ENCODE results near the gene CCDC60.
A peak's percentile ranks its signal among the peaks of the same experiment; 100 is the strongest.

CCDC60 gene

DNA sequence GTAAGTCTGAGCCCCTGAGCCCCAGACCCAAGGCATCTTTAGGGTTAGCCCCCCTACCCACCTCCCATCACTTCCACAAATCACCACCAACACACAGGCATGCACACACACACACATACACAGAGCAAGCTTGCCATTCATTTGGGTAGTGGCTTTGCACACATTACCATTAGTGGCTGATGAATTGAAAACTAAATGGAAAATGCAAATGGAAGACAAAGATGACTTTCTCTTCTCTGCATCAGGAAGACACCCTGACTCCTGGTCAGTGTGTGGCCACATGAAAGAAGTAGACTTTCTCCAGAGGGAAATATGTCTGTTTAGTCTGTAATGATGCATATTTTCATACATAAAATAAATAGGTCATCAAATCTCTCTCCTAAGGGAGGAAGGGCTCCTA, 55.2 kb downstream of the CCDC60 start:
- DNase-seq, result no peak

DNA sequence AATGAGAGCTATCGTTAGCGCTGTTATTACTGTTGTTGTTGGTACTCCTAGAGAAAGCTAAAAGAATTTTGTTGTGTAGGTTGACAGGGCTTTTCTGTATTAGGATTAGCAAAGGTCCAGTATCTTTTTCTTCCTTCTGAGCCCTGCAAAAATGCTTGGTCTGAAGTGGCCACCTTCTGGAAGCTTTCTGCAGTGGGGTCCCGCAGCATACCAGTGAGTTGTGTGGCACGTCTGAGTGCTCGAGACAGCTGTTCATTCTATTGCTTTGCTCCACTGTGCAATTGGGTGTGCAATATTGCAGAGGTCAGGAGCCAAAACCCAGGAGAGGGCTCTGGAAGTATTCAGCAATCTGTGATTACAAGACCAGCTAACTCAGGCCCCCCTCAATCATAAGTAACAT, 57.1 kb downstream of the CCDC60 start:
- no peak for DNase-seq

DNA sequence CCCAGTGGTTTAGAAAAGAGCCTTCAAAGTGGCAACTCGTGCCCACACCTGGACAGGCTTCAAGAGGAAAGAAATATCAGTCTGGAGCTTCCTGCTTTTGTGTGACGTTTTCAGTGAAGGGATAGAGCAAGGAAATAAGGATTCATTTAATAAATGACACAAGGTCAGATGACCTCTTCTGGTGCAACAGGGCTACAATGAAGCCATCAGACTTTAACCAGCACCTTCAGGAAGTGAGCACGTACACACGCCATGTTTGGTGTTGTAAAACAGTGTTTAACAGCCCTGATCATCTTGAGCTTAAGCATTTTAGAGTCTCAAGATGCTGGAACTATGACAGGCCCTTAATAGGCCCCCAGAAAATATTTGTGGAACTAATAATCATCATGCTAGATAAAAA, 59.1 kb downstream of the CCDC60 start:
- no peak for DNase-seq

DNA sequence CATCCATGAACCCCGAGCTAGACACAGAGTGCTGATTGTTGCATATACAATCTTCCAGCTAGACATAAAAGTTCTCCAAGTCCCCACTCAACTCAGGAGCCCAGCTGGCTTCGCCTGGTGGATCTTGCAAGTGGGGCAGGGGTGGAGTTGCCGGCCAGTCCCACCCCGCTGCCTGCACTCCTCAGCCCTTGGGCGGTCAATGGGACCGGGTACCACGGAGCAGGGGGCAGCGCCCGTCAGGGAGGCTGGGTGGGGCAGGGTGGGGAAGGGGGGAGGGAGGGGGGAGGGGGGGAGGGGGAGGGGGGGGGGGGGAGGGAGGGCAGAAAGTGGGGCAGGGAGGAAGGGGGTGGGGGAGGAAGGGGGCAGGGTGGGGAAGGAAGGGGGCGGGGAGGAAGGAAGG, 63.0 kb downstream of the CCDC60 start:
- DNase-seq, result no peak

DNA sequence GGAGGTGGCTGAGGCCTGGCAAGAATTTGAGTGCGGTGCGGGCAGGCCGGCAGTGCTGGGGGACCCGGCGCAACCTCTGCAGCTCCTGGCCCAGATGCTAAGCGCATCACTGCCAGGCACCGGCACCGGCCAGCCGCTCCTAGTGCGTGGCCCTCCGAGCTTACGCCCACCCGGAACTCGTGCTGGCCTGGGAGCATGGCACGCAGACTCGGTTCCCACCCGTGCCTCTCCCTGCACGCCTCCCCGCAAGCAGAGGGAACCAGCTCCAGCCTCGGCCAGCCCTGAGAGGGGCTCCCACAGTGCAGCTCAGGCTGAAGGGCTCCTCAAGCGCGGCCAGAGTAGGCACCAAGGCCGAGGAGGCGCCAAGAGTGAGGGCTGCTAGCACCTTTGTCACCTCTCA, 63.7 kb downstream of the CCDC60 start:
- DNase-seq, result no peak

DNA sequence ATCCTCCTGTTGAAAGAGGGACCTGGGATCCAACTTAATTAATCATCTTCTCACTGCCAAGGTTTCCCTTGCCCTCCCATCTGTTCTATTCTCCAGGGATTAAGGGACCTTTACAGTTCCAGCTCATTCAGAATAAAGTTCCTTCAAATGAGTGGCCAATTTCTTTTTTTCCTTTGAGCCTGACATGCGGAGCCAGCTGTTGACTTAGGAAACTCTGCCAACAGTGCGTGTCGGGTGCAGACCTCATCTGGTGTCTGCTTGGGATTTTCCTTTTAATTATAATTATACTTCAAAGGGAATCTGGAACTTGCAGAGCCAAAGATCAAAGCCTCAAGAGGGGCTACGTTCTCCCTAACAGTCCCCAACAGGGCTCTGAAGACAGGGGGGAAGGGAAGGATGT, 64.8 kb downstream of the CCDC60 start:
- no peak for DNase-seq

DNA sequence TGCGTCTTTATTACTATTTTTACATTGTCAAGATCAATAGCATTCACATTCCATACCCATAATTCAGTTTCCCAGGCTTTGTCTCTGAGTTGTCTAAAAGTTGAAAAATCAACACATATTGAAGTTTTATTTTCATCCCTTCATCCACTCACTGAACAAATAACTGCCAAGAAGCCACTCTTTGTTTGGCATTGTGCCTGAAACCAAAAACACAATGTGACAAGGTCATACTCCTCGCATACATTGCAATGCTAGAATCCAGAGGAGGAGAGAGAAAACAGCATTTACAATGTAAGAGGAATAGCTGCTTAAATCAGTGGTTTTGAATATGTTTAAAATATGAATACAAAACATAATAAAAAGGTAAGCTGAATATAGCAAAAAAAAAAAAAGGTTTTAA, 71.8 kb downstream of the CCDC60 start:
- no peak for DNase-seq

DNA sequence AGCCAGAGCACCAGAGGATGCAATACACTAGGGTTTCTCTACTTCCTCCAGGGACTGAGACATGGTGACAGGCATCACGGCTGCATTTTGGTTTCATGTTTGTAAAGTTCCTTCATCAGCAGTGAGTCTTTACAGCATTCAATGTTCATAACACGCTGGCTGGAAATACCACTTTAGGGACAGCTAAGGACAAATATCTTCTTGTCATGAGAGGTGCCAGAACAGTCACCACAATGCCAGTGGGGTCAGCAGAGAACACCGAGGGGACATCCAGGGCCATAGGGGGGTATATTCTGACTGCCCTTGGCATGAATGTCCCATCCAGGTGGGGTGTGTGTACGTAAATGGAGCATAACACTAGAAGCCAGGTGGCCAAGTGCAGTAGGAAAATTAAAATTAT, 72.3 kb downstream of the CCDC60 start:
- DNase-seq, result no peak

DNA sequence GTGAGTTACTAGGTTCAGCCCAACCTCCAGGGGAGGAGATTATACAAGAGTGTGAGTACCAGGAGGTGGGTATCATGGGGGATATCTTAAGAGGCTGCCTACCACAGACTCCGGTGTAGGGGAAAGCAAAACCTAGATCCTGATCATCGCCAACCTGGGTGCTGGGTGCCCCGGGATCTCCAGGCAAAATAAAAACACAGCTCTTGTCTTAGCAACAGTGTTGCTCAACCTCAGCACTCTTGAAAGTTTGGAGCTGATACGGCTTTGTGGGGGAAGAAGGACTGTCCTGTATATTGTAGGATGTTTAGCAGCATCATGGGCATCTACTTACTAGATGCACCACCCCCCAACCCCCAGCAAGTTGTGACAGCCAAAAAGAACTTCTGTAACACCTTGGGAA, 74.5 kb downstream of the CCDC60 start:
- DNase-seq, result no peak

DNA sequence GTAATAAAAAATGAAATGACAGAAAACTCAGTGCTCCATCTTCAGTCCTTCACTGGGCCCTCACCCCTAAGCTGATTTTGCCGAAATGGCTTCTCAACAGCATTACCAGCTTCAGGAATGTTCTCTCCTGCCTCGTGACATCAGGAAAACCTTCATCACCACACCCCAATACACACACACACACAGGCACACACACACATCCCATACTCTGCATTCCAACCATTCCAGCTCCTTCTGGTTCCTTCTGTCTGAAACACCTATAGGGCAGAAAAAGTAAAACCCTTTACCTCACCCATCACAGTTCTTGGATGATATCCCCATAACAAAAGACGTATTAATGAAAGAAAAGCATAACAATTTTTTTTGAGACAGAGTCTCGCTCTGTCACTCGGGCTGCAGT, 75.9 kb downstream of the CCDC60 start:
- DNase-seq, result no peak

DNA sequence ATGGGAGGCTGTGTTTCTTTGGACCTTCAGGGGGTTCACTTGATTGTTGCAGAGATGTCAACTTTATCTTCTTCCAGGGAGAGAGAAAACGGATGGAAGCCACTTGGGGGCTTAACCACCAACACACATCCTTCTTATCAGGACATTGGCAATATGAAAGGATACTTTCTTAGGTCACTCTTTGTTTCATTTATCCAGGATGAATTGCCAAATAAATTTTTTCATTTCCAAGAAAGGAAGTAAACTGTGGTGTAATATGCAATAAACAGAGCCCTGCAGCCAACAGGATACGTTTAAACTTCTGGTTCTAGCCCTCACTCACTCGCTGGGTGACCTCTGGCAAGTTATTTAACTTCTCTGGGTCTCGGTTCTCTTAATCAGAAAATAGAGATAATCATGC, 77.8 kb downstream of the CCDC60 start:
- no peak for DNase-seq

DNA sequence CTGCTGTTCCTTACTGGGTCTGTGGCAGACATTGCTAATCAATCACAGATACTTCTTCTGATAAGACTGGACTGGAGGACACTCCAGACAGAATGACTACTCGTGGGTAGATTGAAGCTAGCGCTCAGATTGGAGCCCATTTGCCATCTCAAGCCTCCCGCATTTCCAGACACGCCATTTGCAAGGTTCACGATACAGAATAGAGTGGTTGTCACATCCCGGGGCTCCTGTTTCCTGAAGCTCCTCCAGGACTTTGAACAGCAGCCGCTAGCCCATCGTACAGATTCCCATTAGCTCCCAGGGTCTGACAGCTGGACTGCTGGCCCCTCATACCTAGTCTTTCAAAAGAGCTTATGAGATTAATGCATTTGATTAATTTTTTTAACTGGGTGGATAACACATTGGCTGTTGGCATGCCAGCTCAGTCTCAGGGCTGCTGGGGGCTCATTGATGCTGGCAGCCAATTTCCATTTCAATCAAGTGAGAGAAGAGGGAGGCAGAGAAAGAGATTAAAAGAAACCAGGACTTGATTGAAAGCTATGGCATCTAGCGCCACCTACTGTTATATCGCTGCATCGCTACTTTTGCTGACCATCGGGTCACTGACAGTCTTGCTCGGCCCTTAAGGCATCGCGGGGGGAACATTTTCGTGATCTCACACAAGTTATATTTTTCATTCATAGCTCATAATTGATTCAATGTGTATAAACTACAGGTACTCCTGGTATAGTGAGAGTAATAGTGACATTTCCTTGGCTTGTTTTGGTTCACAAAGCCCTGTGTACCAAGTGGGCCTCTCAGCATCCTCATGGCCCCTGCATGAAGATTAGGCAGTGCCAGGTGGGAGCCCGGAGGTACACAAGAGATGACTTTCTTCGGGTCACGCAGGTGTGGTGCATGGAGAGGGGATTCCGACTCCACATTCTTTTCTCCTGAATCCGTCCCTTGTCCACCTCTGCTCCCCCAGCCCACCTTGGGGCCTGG, 78.6 kb downstream of the CCDC60 start:
- DNase-seq, result no peak

DNA sequence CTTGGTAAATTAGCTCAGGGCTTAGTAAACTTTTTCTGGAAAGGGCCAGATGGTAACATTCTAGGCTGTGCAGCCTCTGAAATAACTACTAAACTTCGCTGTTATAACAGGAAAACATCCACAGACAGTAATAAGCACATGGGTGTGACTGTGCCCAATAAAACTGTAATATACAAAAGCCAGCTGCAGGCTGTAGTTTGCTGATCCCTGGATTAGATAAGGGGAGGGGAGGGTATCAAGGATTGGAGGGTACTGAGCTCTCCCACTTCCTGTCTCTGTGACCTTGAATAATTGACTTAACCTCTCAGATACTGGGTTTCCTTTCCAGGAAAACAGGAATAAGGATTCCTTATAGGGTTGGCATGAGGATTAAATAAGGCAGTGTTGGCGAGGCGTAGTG, 81.2 kb downstream of the CCDC60 start:
- DNase-seq, result no peak

DNA sequence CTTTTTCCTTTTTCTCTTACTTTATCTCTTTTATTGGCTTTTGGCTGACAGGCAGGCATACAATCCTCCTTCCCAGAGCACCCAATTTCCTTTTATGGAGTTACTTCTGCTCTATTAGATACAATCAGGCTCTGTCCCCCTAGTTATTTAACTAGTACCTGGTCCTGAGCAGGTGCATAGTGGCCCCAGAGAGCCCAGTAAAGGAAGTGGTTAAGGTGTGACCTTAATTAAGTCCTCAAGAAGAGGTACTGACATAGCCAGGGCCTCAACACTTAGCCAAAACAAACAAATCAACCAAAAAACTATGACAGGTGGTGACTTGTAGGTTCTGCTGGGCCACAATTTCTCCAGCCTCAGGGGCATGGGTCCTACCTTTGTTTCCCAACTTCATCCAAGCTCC, 82.9 kb downstream of the CCDC60 start:
- no peak for DNase-seq

DNA sequence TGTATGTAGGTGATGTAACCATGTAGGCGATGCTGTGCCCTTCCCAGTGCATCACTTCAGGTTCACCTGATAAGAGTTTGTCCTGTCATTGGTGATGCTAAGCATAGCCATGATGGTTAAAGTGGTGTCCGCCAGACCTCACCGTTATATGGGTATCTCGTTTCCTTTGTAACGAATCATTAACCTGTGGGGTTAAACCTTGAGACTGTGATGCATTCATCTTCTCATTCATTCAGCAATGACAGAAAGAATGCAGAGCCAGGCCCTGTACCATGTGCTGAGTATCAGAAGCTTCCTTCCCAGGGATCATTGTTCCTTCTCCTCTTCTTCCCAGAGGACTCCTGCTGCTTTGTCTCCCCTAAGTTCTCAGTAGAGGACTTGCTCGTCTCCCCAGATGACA, 84.9 kb downstream of the CCDC60 start:
- DNase-seq, result no peak

DNA sequence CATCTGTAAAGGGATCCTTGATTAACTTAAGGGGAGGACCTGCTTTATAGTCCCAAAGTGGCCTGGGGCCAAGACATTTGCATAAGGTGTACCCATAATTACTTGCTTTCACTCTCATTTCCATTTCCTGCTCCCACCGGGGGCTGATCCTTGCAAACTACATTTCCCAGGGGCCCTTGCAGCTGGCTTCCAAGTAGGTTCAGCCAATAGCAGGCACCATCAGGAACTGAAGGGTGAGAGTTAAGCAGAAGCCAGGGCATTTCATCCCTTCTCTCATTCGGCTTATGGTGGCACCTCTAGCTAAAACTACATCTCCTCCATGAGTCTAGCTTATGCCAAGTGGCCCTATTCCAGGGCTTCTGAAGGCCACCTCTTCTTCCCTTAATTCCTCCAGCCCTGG, 88.8 kb downstream of the CCDC60 start:
- DNase-seq, result no peak

DNA sequence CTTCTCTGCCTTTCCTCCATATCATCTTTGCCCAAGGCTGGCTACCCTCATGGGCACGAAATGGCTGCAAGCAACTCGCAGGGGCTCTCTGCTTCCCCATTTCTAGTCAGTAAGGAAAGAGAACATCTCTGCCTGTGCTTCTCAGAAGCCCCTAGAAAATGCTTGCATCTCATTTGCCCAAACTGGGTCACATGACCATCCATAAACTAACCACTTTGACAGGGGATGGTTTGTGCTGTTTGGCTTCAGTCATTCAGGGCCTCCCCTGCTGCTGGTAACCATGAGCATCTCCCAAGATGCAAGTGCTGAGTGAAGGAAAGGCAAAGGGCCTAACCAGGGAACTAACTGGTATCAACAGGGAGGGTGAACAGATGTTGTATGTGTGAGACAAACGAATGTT, 91.1 kb downstream of the CCDC60 start:
- no peak for DNase-seq

DNA sequence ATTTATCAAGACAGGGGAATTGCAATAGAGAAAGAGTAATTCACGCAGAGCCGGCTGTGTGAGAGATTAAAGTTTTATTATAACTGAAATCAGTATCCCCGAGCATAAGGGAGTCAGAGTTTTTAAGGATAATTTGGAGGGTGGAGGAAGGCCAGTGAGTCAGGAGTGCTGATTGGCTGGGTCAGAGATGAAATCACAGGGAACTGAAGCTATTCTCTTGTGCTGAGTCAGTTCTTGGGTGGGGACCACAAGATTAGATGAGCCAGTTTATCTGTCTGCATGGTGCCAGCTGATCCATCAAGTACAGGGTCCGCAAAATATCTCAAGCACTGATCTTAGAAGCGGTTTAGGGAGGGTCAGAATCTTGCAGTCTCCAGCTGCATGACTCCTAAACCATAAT, 96.6 kb downstream of the CCDC60 start:
- DNase-seq, result no peak

DNA sequence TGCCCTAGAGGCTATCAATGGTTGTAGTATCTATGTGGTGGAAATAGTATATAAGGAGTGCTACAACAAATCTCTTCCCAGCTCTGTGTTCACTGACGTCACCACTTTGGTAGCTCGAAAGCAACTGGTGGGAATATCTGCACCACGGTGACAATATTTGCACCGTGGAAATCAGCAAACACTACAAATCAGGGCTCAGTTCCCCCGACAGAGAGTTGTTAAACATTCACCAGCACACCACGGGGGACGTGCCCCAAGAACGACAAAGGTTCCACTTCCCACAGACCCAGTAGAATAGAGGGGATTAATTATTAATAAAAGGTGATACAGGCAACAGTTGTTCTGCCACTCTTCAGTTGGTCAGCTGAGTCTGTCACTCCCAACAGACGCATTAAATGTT, 98.4 kb downstream of the CCDC60 start:
- DNase-seq, result no peak

DNA sequence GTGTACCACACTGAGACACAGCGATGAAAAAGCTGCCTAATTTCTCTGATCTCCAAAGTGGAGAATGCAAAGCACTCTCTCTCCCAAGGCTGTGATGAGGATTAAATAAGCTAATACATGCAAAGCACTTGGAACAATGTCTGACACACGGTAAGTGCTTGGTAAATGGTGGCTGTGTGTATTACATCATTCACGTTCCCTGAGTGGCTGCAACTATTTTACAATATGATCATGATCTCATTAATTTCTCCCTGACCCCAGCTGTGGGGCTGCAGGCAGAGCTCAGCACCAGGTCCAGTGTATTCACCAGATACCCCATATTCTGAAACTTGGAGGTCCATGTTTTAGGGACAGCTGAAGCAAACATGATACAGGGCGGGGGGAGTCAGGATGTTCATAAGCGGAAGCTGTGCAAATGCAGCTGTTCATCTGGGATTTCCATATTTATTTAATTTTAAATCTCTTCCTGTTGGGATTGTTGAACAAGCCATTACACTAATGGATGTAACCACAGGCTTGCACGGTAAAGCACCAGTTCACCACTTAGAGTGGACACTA, 106.4 kb downstream of the CCDC60 start:
- no peak for DNase-seq

DNA sequence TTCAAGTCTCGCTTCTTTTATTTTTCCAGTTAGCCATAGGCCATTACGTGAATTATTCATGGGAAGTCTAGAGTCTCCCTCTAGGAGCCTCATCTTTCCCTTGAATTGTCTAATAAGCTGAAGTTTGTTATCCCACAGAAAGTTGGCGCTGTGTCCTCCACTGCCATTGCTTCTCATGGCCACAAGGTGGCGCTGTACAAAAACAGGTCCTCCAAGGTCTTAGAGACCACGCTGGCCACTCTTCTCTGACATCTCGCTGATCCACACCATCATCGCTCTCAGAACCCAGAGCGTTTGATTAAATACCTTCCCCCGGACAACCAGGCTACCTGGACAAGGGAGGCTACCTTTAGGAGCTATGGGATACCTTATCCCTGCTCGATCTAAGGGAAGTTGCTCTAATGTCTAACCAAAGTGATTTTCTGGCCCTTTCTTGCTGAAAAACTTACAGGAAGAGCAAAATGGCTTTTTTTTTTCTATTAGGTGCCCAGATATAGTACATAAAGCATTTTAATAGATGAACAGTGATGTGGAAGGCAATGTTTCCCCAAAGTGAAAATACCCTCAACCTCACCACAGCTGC, 110.0 kb downstream of the CCDC60 start:
- DNase-seq, result peak; percentile 1

DNA sequence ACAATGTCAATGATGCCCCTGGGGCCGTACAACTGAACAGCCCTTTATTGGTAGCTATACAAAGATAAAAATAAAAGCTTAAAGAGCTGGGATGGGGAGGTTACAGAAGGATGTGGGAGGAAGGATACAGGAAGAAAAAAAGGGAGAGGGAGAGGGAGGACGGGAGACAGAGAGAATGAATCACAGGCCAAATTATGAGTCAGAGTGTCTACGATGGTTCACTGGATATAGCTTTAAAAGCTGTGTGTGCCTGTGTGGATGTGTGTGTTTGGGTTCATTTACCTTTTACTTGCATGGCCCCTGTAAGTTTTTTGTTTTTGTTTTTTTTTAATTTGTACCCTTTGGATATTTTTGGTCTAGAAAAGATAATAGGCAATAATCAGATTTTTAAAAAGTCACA, 111.9 kb downstream of the CCDC60 start:
- no peak for DNase-seq

DNA sequence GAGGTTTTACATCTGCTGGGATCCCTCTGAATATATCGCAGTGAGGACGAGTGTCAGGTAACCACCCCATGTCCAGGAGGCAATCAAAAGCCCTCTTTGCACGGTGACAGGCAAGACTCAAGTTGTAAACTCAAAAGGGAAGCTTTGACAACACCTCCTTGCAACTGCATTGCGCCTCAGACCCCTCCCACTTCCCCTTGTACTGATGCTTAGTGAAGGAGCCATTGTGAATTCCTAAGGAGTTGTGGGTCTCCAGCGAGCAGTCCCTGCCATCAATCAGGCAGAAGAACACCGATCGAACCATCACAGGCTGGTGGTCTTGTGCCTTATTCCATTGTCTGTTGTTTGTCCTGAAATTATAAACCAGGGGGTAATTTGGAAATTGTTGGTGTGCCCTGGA, 112.6 kb downstream of the CCDC60 start:
- DNase-seq, result no peak

DNA sequence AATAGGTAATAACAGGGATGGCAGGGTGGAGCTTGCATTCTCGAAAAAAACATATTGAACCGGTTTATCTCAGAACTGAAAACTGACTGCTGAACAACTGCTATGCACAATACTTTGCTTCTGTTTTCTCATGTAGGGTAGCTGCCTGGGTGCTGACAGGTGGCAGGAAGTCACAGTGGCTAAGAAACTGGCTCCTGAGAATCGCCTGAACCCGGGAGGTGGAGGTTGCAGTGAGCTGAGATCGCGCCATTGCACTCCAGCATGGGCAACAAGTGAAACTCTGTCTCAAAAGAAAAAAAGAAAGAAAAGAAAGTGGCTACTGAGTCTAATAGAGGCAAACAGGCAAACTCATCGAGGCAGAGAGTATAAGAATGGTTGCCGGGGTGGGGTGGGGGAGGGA, 113.1 kb downstream of the CCDC60 start:
- no peak for DNase-seq

Data from KG1 (cell line).